ENCODE results near the gene LSMEM2. TPM values are rescaled to one million over a fixed set of nuclear protein-coding genes. Genes with fewer than 3 reads are reported as not detected.
"Not testable (repeated sequence)": the region's sequence is repeated elsewhere in the genome, so short reads cannot be mapped to it uniquely, and the experiment has no call there.

The LSMEM2 gene
- total and polyA plus RNA-seq, 4 experiments from 2014 or later = 0.20 TPM; not detected in 3

- H3K4me3 ChIP-seq (ENCODE audit: low read length in 2 of 2); DNase-seq; H3K9me3 Mint-ChIP-seq; H3K27me3 ChIP-seq (ENCODE audit: insufficient read depth, low read length); H3K27me3 Mint-ChIP-seq; intact Hi-C loops (cut with micrococcal nuclease); H3K9me3 ChIP-seq (ENCODE audit: control insufficient read depth in 1 of 2, low read length in 2 of 2): not testable (repeated sequence)
- CTCF ChIA-PET (ENCODE audit: partially characterized antibody) = interaction anchor here (4.1 to 10.2 kb wide), 3 partner anchors 8 to 51 kb away, joined by 29 to 127 read pairs (median 65); partner anchors contain the start of gene GNAI2
- Mint-ChIP-seq H3K27ac (peak overlapping the region in 6 of 7 donors; percentile 72 to 97 (median 92)), H3K4me3 (peak overlapping the region in 5 of 8 donors; percentile 13 to 79 (median 62)), H3K4me1 (peaks cover 43 to 88% (median 68%) of the 10 kb centered on the region in 4 donors), H3K36me3 (peaks cover 0 to 34% of the 10 kb centered on the region in 2 donors)
- peaks cover 96% of the 10 kb centered on the region for H3K4me1 ChIP-seq (ENCODE audit: insufficient read depth, low read length)
- POLR2A ChIA-PET (ENCODE audit: partially characterized antibody) = interaction anchor here (1.0 to 11.2 kb wide), 4 partner anchors 8 to 55 kb away, joined by 3 to 150 read pairs (median 38); partner anchors contain the start of genes GNAI2, HYAL3 and NAA80
- H3K27ac ChIP-seq (ENCODE audit: low read depth, low read length) = peak overlapping the region; percentile 76
- H3K36me3 ChIP-seq (ENCODE audit: insufficient read depth, low read length) = peaks cover 12% of the 10 kb centered on the region
Measured at GRCh38 chr3:50244813-50245212, 34.1 kb upstream of the LSMEM2 start.

GRCh38 chr3:50245251-50245745, 33.6 kb upstream of the LSMEM2 start:
- ChIA-PET POLR2A (ENCODE audit: partially characterized antibody) (interaction anchor here (1.3 to 11.2 kb wide), 3 partner anchors 8 to 54 kb away, joined by 3 to 150 read pairs (median 70); partner anchors contain the start of genes GNAI2, HYAL3 and NAA80), CTCF (ENCODE audit: partially characterized antibody) (interaction anchor here (1.8 to 5.1 kb wide), 3 partner anchors 9 to 125 kb away, joined by 4 to 65 read pairs (median 6); partner anchors contain the start of gene GNAI2)
- intact Hi-C loops (cut with micrococcal nuclease) = no loop called here
- H3K27ac ChIP-seq (ENCODE audit: low read depth, low read length) = peak overlapping the region; percentile 76
- Mint-ChIP-seq H3K27ac (peak overlapping the region; percentile 74 to 98 (median 95)), H3K4me1 (peaks cover 42 to 88% (median 68%) of the 10 kb centered on the region in 4 donors), H3K9me3 (no peaks in the 10 kb centered on the region), H3K36me3 (peaks cover 0 to 34% of the 10 kb centered on the region in 2 donors), H3K4me3 (peak overlapping the region in 5 of 8 donors; percentile 76 to 88 (median 81)), H3K27me3 (no peaks in the 10 kb centered on the region)
- H3K9me3 ChIP-seq (ENCODE audit: control insufficient read depth in 1 of 2, low read length in 2 of 2) = no peaks in the 10 kb centered on the region
- H3K4me3 ChIP-seq (ENCODE audit: low read length in 2 of 2) = peak overlapping the region in 1 of 2 donors; percentile 44
- H3K27me3 ChIP-seq (ENCODE audit: insufficient read depth, low read length) = no peaks in the 10 kb centered on the region
- peaks cover 12% of the 10 kb centered on the region for H3K36me3 ChIP-seq (ENCODE audit: insufficient read depth, low read length)
- no peak for DNase-seq
- H3K4me1 ChIP-seq (ENCODE audit: insufficient read depth, low read length) = peaks cover 96% of the 10 kb centered on the region

- peaks cover 97% of the 10 kb centered on the region for H3K4me1 ChIP-seq (ENCODE audit: insufficient read depth, low read length)
- CTCF ChIA-PET (ENCODE audit: partially characterized antibody) = interaction anchor here (0.7 to 6.4 kb wide), 28 partner anchors 9 to 156 kb away, joined by 3 to 238 read pairs (median 4); partner anchors contain the start of genes GNAI2, GNAT1, HYAL3 and LSMEM2
Measured at GRCh38 chr3:50245831-50246516, 32.9 kb upstream of the LSMEM2 start.

GRCh38 chr3:50246517-50246954, 32.4 kb upstream of the LSMEM2 start:
- peaks cover 22% of the 10 kb centered on the region for H3K36me3 ChIP-seq (ENCODE audit: insufficient read depth, low read length)

More at GRCh38 chr3:50245831-50246516, 32.9 kb upstream of the LSMEM2 start:
- Mint-ChIP-seq H3K27ac (peak overlapping the region; percentile 92 to 98 (median 95)), H3K4me3 (peak overlapping the region; percentile 75 to 88 (median 80)), H3K9me3 (no peaks in the 10 kb centered on the region), H3K27me3 (no peaks in the 10 kb centered on the region), H3K36me3 (peaks cover 0 to 36% of the 10 kb centered on the region in 2 donors), H3K4me1 (peaks cover 44 to 89% (median 71%) of the 10 kb centered on the region in 4 donors)
- Histone ChIP-seq H3K27ac (ENCODE audit: low read depth, low read length) (peak overlapping the region; percentile 76), H3K4me3 (ENCODE audit: low read length in 2 of 2) (peak overlapping the region; percentile 24 to 44), H3K36me3 (ENCODE audit: insufficient read depth, low read length) (peaks cover 17% of the 10 kb centered on the region), H3K9me3 (ENCODE audit: control insufficient read depth in 1 of 2, low read length in 2 of 2) (no peaks in the 10 kb centered on the region), H3K27me3 (ENCODE audit: insufficient read depth, low read length) (no peaks in the 10 kb centered on the region)
- intact Hi-C loops (cut with micrococcal nuclease) = loop anchor here (1.0 kb wide), 5 partner anchors 8 to 52 kb away; partner anchors contain the start of gene IFRD2
- DNase-seq = peak; percentile 89 to 94 (median 92)
- POLR2A ChIA-PET (ENCODE audit: partially characterized antibody) = interaction anchor here (1.1 to 11.2 kb wide), 10 partner anchors 9 to 82 kb away, joined by 4 to 150 read pairs (median 10); partner anchors contain the start of genes GNAI2, HYAL3, IFRD2 and NAA80

GRCh38 chr3:50248387-50248786, 30.5 kb upstream of the LSMEM2 start:
- Histone ChIP-seq H3K36me3 (ENCODE audit: insufficient read depth, low read length) (peaks cover 39% of the 10 kb centered on the region), H3K4me1 (ENCODE audit: insufficient read depth, low read length) (peaks cover 83% of the 10 kb centered on the region), H3K27ac (ENCODE audit: low read depth, low read length) (peak overlapping the region; percentile 76), H3K9me3 (ENCODE audit: control insufficient read depth in 1 of 2, low read length in 2 of 2) (no peaks in the 10 kb centered on the region), H3K27me3 (ENCODE audit: insufficient read depth, low read length) (no peaks in the 10 kb centered on the region), H3K4me3 (ENCODE audit: low read length in 2 of 2) (no peak overlapping the region)
- ChIA-PET CTCF (ENCODE audit: partially characterized antibody) (interaction anchor here (4.1 to 6.4 kb wide), 4 partner anchors 11 to 55 kb away, joined by 28 to 238 read pairs (median 76); partner anchors contain the start of genes GNAI2 and GNAT1), POLR2A (ENCODE audit: partially characterized antibody) (interaction anchor here (0.8 to 11.2 kb wide), 5 partner anchors 11 to 89 kb away, joined by 3 to 150 read pairs (median 35); partner anchors contain the start of gene GNAI2)
- Mint-ChIP-seq H3K36me3 (peaks cover 4 to 34% of the 10 kb centered on the region in 2 donors), H3K27me3 (no peaks in the 10 kb centered on the region), H3K9me3 (no peaks in the 10 kb centered on the region), H3K27ac (peak overlapping the region; percentile 23 to 98 (median 84)), H3K4me3 (peak overlapping the region in 2 of 8 donors; percentile 2 to 62), H3K4me1 (peaks cover 36 to 75% (median 56%) of the 10 kb centered on the region in 4 donors)
- no peak for DNase-seq
- intact Hi-C loops (cut with micrococcal nuclease) = no loop called here

More at GRCh38 chr3:50246517-50246954, 32.4 kb upstream of the LSMEM2 start:
- H3K4me3 Mint-ChIP-seq = peak overlapping the region; percentile 75 to 88 (median 80)
- CTCF ChIA-PET (ENCODE audit: partially characterized antibody) = interaction anchor here (0.7 to 6.4 kb wide), 29 partner anchors 10 to 156 kb away, joined by 3 to 238 read pairs (median 4); partner anchors contain the start of genes GNAI2, GNAT1, HYAL3 and LSMEM2
- intact Hi-C loops (cut with micrococcal nuclease) = loop anchor here (1.0 kb wide), 5 partner anchors 8 to 52 kb away; partner anchors contain the start of gene IFRD2
- H3K4me1 Mint-ChIP-seq = peaks cover 45 to 89% (median 70%) of the 10 kb centered on the region in 4 donors
- no peaks in the 10 kb centered on the region for H3K27me3 Mint-ChIP-seq
- H3K4me1 ChIP-seq (ENCODE audit: insufficient read depth, low read length) = peaks cover 97% of the 10 kb centered on the region
- H3K27ac ChIP-seq (ENCODE audit: low read depth, low read length) = peak overlapping the region; percentile 76
- H3K27me3 ChIP-seq (ENCODE audit: insufficient read depth, low read length) = no peaks in the 10 kb centered on the region
- DNase-seq = peak; percentile 80 to 95 (median 84)
- POLR2A ChIA-PET (ENCODE audit: partially characterized antibody) = interaction anchor here (0.7 to 11.2 kb wide), 13 partner anchors 9 to 111 kb away, joined by 3 to 150 read pairs (median 8); partner anchors contain the start of genes GNAI2, HYAL3, IFRD2 and NAA80
- peaks cover 0 to 36% of the 10 kb centered on the region in 2 donors for H3K36me3 Mint-ChIP-seq
- H3K9me3 Mint-ChIP-seq = no peaks in the 10 kb centered on the region
- peak overlapping the region; percentile 92 to 98 (median 95) for H3K27ac Mint-ChIP-seq
- H3K9me3 ChIP-seq (ENCODE audit: control insufficient read depth in 1 of 2, low read length in 2 of 2) = no peaks in the 10 kb centered on the region
- H3K4me3 ChIP-seq (ENCODE audit: low read length in 2 of 2) = peak overlapping the region; percentile 24 to 44

GRCh38 chr3:50249457-50249856, 29.4 kb upstream of the LSMEM2 start:
- peak overlapping the region; percentile 76 for H3K27ac ChIP-seq (ENCODE audit: low read depth, low read length)
- Mint-ChIP-seq H3K27me3 (no peaks in the 10 kb centered on the region), H3K9me3 (no peaks in the 10 kb centered on the region), H3K4me3 (no peak overlapping the region), H3K27ac (peak overlapping the region in 5 of 7 donors; percentile 29 to 76 (median 35)), H3K36me3 (peaks cover 8 to 37% of the 10 kb centered on the region in 2 donors), H3K4me1 (peaks cover 31 to 69% (median 47%) of the 10 kb centered on the region in 4 donors)
- H3K36me3 ChIP-seq (ENCODE audit: insufficient read depth, low read length) = peaks cover 46% of the 10 kb centered on the region
- DNase-seq = no peak
- CTCF ChIA-PET (ENCODE audit: partially characterized antibody) = interaction anchor here (1.4 to 6.4 kb wide), 4 partner anchors 10 to 56 kb away, joined by 3 to 238 read pairs (median 58); partner anchors contain the start of gene GNAT1
- intact Hi-C loops (cut with micrococcal nuclease) = no loop called here
- H3K9me3 ChIP-seq (ENCODE audit: control insufficient read depth in 1 of 2, low read length in 2 of 2) = no peaks in the 10 kb centered on the region
- POLR2A ChIA-PET (ENCODE audit: partially characterized antibody) = interaction anchor here (0.6 to 4.5 kb wide), 7 partner anchors 11 to 88 kb away, joined by 3 to 35 read pairs (median 5); partner anchors contain the start of gene GNAI2
- H3K4me1 ChIP-seq (ENCODE audit: insufficient read depth, low read length) = peaks cover 76% of the 10 kb centered on the region
- H3K4me3 ChIP-seq (ENCODE audit: low read length in 2 of 2) = no peak overlapping the region
- H3K27me3 ChIP-seq (ENCODE audit: insufficient read depth, low read length) = no peaks in the 10 kb centered on the region
